BJ (cell line): ENCODE measurements around the gene FSTL4. TPM values are rescaled to one million over a fixed set of nuclear protein-coding genes. Genes with fewer than 3 reads are reported as not detected.

Experiments used
- CTCF ChIA-PET: fragments of 350-600 bp; formaldehyde crosslinking; extraction: SDS; loops from one replicate; lab custom pipeline; 2021; ENCODE audit warnings: antibody characterized with exemption, inconsistent platforms; lab: Yijun Ruan, JAX
- POLR2A ChIA-PET: fragments of 300-600 bp; sonication (Branson Sonifier 250); formaldehyde crosslinking; extraction: SDS; loops from one replicate; lab custom pipeline; 2021; ENCODE audit warnings: antibody characterized with exemption; lab: Charles Lee
- DNase-seq: peaks from one replicate; pipeline ENCODE4 v3.0.0-alpha.2; 2011; ENCODE audit warnings: low read depth
- H3K27me3 ChIP-seq: 2 replicates; pipeline ENCODE4 v1.6.0; 2011; ENCODE audit warnings: low read length; ENCODE audit not compliant: control insufficient read depth, insufficient read depth
- H3K36me3 ChIP-seq: 2 replicates; pipeline ENCODE4 v1.5.1; 2011; ENCODE audit warnings: low read length; ENCODE audit not compliant: control insufficient read depth, insufficient read depth
- H3K4me3 ChIP-seq: 2 replicates; pipeline ENCODE4 v1.5.1; 2011; ENCODE audit warnings: low read depth, mild to moderate bottlenecking, control low read depth, low read length
- CTCF ChIP-seq: IDR thresholded peaks from 2 replicates; pipeline ENCODE4 v1.5.1; 2011; ENCODE audit warnings: low read depth, mild to moderate bottlenecking, control low read depth, inconsistent platforms, low read length, moderate library complexity; ENCODE audit not compliant: insufficient read depth
- polyA plus RNA-seq: library from polyadenylated mRNA; depleted of rRNA; stranded (reverse); fragments of >200 nt; gene quantifications from 2 replicates; pipeline ENCODE4 v1.2.3, GENCODE V29; 2011

FSTL4 gene
- polyA plus RNA-seq, 1 experiment, result not detected

GRCh38 chr5:133344266-133344665 lies 268.1 kb downstream of the FSTL4 start:
- no peaks in the 10 kb centered on the region for H3K36me3 ChIP-seq
- ChIA-PET POLR2A (no interaction called here), CTCF (no interaction called here)

GRCh38 chr5:133343196-133343595 lies 269.1 kb downstream of the FSTL4 start:
- ChIA-PET CTCF (no interaction called here), POLR2A (no interaction called here)
- peaks cover 3% of the 10 kb centered on the region; the same call in 1 of the 2 replicates for H3K27me3 ChIP-seq
- no peak for DNase-seq
- H3K36me3 ChIP-seq, result no peaks in the 10 kb centered on the region
- TF ChIP-seq CTCF, result no peak
- no peak overlapping the region for H3K4me3 ChIP-seq

More at GRCh38 chr5:133344266-133344665, 268.1 kb downstream of the FSTL4 start:
- no peak for DNase-seq
- Histone ChIP-seq H3K27me3 (peaks cover 2% of the 10 kb centered on the region; the same call in 1 of the 2 replicates), H3K4me3 (no peak overlapping the region)
- no peak for TF ChIP-seq CTCF

GRCh38 chr5:133341915-133342710 lies 270.2 kb downstream of the FSTL4 start:
- peaks cover 3% of the 10 kb centered on the region; the same call in 1 of the 2 replicates for H3K27me3 ChIP-seq
- no peaks in the 10 kb centered on the region for H3K36me3 ChIP-seq
- ChIA-PET POLR2A (no interaction called here), CTCF (no interaction called here)
- no peak for DNase-seq
- TF ChIP-seq CTCF, result no peak
- no peak overlapping the region for H3K4me3 ChIP-seq

- Histone ChIP-seq H3K4me3 (no peak overlapping the region), H3K27me3 (0 out of 2 replicates have a peak, but pooled peaks cover 2% of the 10 kb centered on the region), H3K36me3 (no peaks in the 10 kb centered on the region)
- CTCF ChIA-PET, result no interaction called here
- TF ChIP-seq CTCF, result no peak
- POLR2A ChIA-PET, result no interaction called here
- DNase-seq, result no peak
Measured at GRCh38 chr5:133341296-133341695, 271.0 kb downstream of the FSTL4 start.

GRCh38 chr5:133340822-133341221 lies 271.5 kb downstream of the FSTL4 start:
- no peaks in the 10 kb centered on the region for H3K36me3 ChIP-seq
- H3K4me3 ChIP-seq, result no peak overlapping the region
- POLR2A ChIA-PET, result no interaction called here
- H3K27me3 ChIP-seq, result 0 out of 2 replicates have a peak, but pooled peaks cover 2% of the 10 kb centered on the region
- no peak for DNase-seq
- TF ChIP-seq CTCF, result no peak
- CTCF ChIA-PET, result no interaction called here
